Astrocyte (in vitro differentiated cells and primary cell): ENCODE data around the gene STK24. TPM values are rescaled to one million over a fixed set of nuclear protein-coding genes. Genes with fewer than 3 reads are reported as not detected.

Experiments
- DNase-seq: peaks from one replicate; pipeline ENCODE4 v3.0.0-alpha.2; 2010; ENCODE audit warnings: low read depth
- FAIRE-seq: peaks from 2 replicates; lab custom pipeline; 2011; peaks lifted over from hg19 to GRCh38; lab: Jason Lieb, UNC
- H2AFZ ChIP-seq: 2 replicates; pipeline ENCODE4 v1.6.0; 2012; ENCODE audit warnings: low read depth, low read length, inconsistent platforms
- H3K27ac ChIP-seq: 2 replicates; pipeline ENCODE4 v1.5.1; 2011; ENCODE audit warnings: low read depth, low read length, inconsistent platforms
- H3K27me3 ChIP-seq: 2 replicates; pipeline ENCODE4 v1.6.0; 2011; ENCODE audit warnings: low read length, inconsistent platforms; ENCODE audit not compliant: insufficient read depth
- H3K36me3 ChIP-seq: 2 replicates; pipeline ENCODE4 v1.5.1; 2011; ENCODE audit warnings: low read length, inconsistent platforms; ENCODE audit not compliant: insufficient read depth
- H3K4me1 ChIP-seq: 2 replicates; pipeline ENCODE4 v1.5.1; 2011; ENCODE audit warnings: low read length, inconsistent platforms; ENCODE audit not compliant: insufficient read depth
- H3K4me2 ChIP-seq: 2 replicates; pipeline ENCODE4 v1.6.0; 2012; ENCODE audit warnings: low read length, inconsistent platforms
- H3K4me3 ChIP-seq: 2 replicates; pipeline ENCODE4 v1.5.1; 2011; ENCODE audit warnings: low read depth, mild to moderate bottlenecking, low read length, inconsistent platforms; ENCODE audit not compliant: insufficient read depth
- H3K79me2 ChIP-seq: 2 replicates; pipeline ENCODE4 v1.6.0; 2012; ENCODE audit warnings: mild to moderate bottlenecking, low read length, inconsistent platforms; ENCODE audit not compliant: insufficient read depth
- H3K9ac ChIP-seq: 2 replicates; pipeline ENCODE4 v1.6.0; 2012; ENCODE audit warnings: mild to moderate bottlenecking, low read length, inconsistent platforms
- H3K9me3 ChIP-seq: 2 replicates; pipeline ENCODE4 v1.5.1; 2012; ENCODE audit warnings: low read depth, mild to moderate bottlenecking, low read length, inconsistent platforms; ENCODE audit not compliant: insufficient read depth
- H4K20me1 ChIP-seq: 2 replicates; pipeline ENCODE4 v1.6.0; 2012; ENCODE audit warnings: low read length, inconsistent platforms; ENCODE audit not compliant: insufficient read depth
- H3K27ac Mint-ChIP-seq: one replicate; pipeline ENCODE4 v1.8.0; 2021; ENCODE audit warnings: mild to moderate bottlenecking, mixed read lengths; ENCODE audit not compliant: unreplicated experiment
- H3K27me3 Mint-ChIP-seq: one replicate; pipeline ENCODE4 v1.8.0; 2021; ENCODE audit warnings: low read depth, mixed read lengths; ENCODE audit not compliant: unreplicated experiment
- H3K36me3 Mint-ChIP-seq: one replicate; pipeline ENCODE4 v1.8.0; 2021; ENCODE audit warnings: low read depth, mixed read lengths; ENCODE audit not compliant: unreplicated experiment
- H3K4me1 Mint-ChIP-seq: one replicate; pipeline ENCODE4 v1.8.0; 2021; ENCODE audit warnings: low read depth, mixed read lengths; ENCODE audit not compliant: unreplicated experiment
- H3K4me3 Mint-ChIP-seq: one replicate; pipeline ENCODE4 v1.8.0; 2021; ENCODE audit warnings: mild to moderate bottlenecking, moderate library complexity, mixed read lengths; ENCODE audit not compliant: unreplicated experiment
- H3K9me3 Mint-ChIP-seq: one replicate; pipeline ENCODE4 v1.8.0; 2021; ENCODE audit warnings: mild to moderate bottlenecking, mixed read lengths; ENCODE audit not compliant: unreplicated experiment
- CTCF ChIP-seq: IDR thresholded peaks from 2 replicates; pipeline ENCODE4 v1.5.1; 2011; ENCODE audit warnings: low read depth, mild to moderate bottlenecking, inconsistent platforms, low read length, moderate library complexity; ENCODE audit not compliant: insufficient read depth
- EZH2 ChIP-seq: IDR thresholded peaks from 2 replicates; pipeline ENCODE4 v1.6.1; 2012; ENCODE audit warnings: mild to moderate bottlenecking, low read length, inconsistent platforms; ENCODE audit not compliant: insufficient read depth
- total RNA-seq: library from RNA; stranded (reverse); gene quantifications from 2 replicates; pipeline ENCODE4 v1.2.1, GENCODE V29; 2021

The STK24 gene
- total RNA-seq, 1 donor from 2014 or later: 96.1 TPM

GRCh38 chr13:98452851-98453843, 123.8 kb downstream of the STK24 start:
- H3K4me1 ChIP-seq: peaks cover 37% of the 10 kb centered on the region
- H3K9me3 Mint-ChIP-seq: no peaks in the 10 kb centered on the region
- H3K4me3 ChIP-seq: no peak overlapping the region
- no peak overlapping the region for H3K27ac Mint-ChIP-seq
- peaks cover 38% of the 10 kb centered on the region for H3K4me1 Mint-ChIP-seq
- no peak for TF ChIP-seq CTCF
- TF ChIP-seq EZH2: no peak
- peaks cover 4% of the 10 kb centered on the region for H3K79me2 ChIP-seq
- H3K4me2 ChIP-seq: no peak overlapping the region
- peaks cover 40% of the 10 kb centered on the region for H4K20me1 ChIP-seq
- no peak for DNase-seq
- H3K27me3 Mint-ChIP-seq: no peaks in the 10 kb centered on the region
- H3K4me3 Mint-ChIP-seq: no peak overlapping the region
- peaks cover 22% of the 10 kb centered on the region for H3K36me3 ChIP-seq
- no peak for FAIRE-seq
- no peak overlapping the region for H2AFZ ChIP-seq
- H3K9me3 ChIP-seq: no peaks in the 10 kb centered on the region
- peaks cover 26% of the 10 kb centered on the region for H3K36me3 Mint-ChIP-seq
- no peaks in the 10 kb centered on the region for H3K27me3 ChIP-seq
- peak overlapping the region; percentile 76 for H3K27ac ChIP-seq
- H3K9ac ChIP-seq: no peak overlapping the region

- Histone ChIP-seq H4K20me1 (peaks cover 45% of the 10 kb centered on the region), H3K4me3 (no peak overlapping the region), H2AFZ (no peak overlapping the region), H3K4me2 (peak overlapping the region; percentile 61), H3K4me1 (peaks cover 37% of the 10 kb centered on the region), H3K79me2 (peaks cover 4% of the 10 kb centered on the region), H3K9ac (peak overlapping the region; percentile 65), H3K36me3 (peaks cover 20% of the 10 kb centered on the region), H3K27me3 (no peaks in the 10 kb centered on the region), H3K9me3 (no peaks in the 10 kb centered on the region), H3K27ac (peak overlapping the region; percentile 76)
- Mint-ChIP-seq H3K27me3 (no peaks in the 10 kb centered on the region), H3K36me3 (peaks cover 30% of the 10 kb centered on the region), H3K27ac (peak overlapping the region; percentile 80), H3K9me3 (no peaks in the 10 kb centered on the region), H3K4me3 (no peak overlapping the region), H3K4me1 (peaks cover 38% of the 10 kb centered on the region)
- FAIRE-seq (no peak), DNase-seq (peak; percentile 76)
- no peak for TF ChIP-seq EZH2
Observed at GRCh38 chr13:98451676-98452470, 125.0 kb downstream of the STK24 start.

- peak overlapping the region; percentile 61 for H3K4me2 ChIP-seq
- H3K9ac ChIP-seq: peak overlapping the region; percentile 65
- H3K36me3 ChIP-seq: peaks cover 20% of the 10 kb centered on the region
- H3K9me3 Mint-ChIP-seq: no peaks in the 10 kb centered on the region
- H3K4me1 ChIP-seq: peaks cover 37% of the 10 kb centered on the region
- FAIRE-seq (peak; percentile 5), DNase-seq (peak; percentile 12)
- no peaks in the 10 kb centered on the region for H3K27me3 Mint-ChIP-seq
- H3K79me2 ChIP-seq: no peaks in the 10 kb centered on the region
- H3K4me3 ChIP-seq: no peak overlapping the region
- TF ChIP-seq EZH2 (no peak), CTCF (no peak)
- peak overlapping the region; percentile 76 for H3K27ac ChIP-seq
- H4K20me1 ChIP-seq: peaks cover 49% of the 10 kb centered on the region
- peaks cover 24% of the 10 kb centered on the region for H3K36me3 Mint-ChIP-seq
- peak overlapping the region; percentile 80 for H3K27ac Mint-ChIP-seq
- H3K27me3 ChIP-seq: no peaks in the 10 kb centered on the region
- H3K4me1 Mint-ChIP-seq: peaks cover 38% of the 10 kb centered on the region
- no peaks in the 10 kb centered on the region for H3K9me3 ChIP-seq
- H2AFZ ChIP-seq: no peak overlapping the region
- peak overlapping the region; percentile 36 for H3K4me3 Mint-ChIP-seq
Observed at GRCh38 chr13:98450539-98451111, 126.3 kb downstream of the STK24 start.
